ENCODE data around the gene SLBP. TPM values are rescaled to one million over a fixed set of nuclear protein-coding genes. Genes with fewer than 3 reads are reported as not detected.

SLBP gene
- total RNA-seq, 1 donor from 2014 or later, result 62.9 TPM

DNA sequence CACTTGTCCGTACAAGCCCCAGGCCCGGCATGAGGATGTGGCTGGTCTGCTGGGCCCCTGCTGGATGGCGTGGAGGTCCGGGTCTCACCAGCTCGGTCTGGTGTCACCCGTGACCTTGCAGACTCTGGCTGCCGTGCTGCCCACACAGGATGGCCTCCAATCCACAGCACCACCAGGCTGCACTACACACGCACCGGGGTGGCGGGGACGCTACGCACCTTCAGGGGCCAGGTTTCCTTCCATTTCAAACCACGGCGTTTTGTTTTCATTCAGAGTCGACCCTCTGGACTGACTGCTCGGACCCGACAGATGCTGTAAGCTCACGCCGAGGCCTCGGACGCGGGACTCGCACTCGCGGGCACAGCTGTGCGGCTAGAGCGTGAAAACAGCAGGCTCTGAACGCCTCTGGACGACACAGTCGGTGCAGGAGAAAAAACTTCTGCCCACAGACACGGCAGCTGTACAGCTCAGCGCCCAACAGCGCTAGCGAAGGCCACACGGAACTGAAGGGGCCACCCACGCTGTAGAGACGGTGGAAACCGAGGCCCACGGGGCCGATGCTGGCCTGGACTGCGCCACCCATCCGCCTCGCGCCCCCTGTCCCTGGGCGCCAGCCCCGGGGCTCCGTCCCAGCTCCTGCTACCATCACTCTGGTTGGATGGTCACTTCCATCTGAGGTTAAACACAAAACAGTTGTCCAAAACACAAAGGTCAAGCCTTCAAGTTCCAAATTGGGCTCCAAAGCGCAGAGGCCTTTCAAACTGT lies 68.0 kb downstream of the SLBP start:
- H3K27me3 ChIP-seq (ENCODE audit: control insufficient read depth, insufficient read depth, low read length), result no peaks in the 10 kb centered on the region
- FAIRE-seq (no peak), DNase-seq (ENCODE audit: low read depth) (no peak)
- TF ChIP-seq, protein P1, sequence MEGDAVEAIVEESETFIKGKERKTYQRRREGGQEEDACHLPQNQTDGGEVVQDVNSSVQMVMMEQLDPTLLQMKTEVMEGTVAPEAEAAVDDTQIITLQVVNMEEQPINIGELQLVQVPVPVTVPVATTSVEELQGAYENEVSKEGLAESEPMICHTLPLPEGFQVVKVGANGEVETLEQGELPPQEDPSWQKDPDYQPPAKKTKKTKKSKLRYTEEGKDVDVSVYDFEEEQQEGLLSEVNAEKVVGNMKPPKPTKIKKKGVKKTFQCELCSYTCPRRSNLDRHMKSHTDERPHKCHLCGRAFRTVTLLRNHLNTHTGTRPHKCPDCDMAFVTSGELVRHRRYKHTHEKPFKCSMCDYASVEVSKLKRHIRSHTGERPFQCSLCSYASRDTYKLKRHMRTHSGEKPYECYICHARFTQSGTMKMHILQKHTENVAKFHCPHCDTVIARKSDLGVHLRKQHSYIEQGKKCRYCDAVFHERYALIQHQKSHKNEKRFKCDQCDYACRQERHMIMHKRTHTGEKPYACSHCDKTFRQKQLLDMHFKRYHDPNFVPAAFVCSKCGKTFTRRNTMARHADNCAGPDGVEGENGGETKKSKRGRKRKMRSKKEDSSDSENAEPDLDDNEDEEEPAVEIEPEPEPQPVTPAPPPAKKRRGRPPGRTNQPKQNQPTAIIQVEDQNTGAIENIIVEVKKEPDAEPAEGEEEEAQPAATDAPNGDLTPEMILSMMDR (IDR thresholded peaks at IDR 0.05; ENCODE audit: insufficient read depth, low read length, severe bottlenecking), result no peak
- no peaks in the 10 kb centered on the region for H3K36me3 ChIP-seq (ENCODE audit: control insufficient read depth, insufficient read depth, low read length)
- H3K4me3 ChIP-seq (ENCODE audit: low read depth, low read length), result no peak overlapping the region

Other genes starting within 250 kb of the SLBP start
- 0.64 and 0.79 TPM in 2 replicates for gene FAM53A, start 28.0 kb downstream of the SLBP start, total RNA-seq
- gene TMEM129, start 9.0 kb upstream of the SLBP start, total RNA-seq, result 20.0 and 34.4 TPM in 2 replicates
- 1.2 and 3.4 TPM in 2 replicates for gene TACC3, start 9.2 kb upstream of the SLBP start, total RNA-seq
- 29.0 and 133 TPM in 2 replicates for gene FGFR3, start 81.0 kb upstream of the SLBP start, total RNA-seq
- gene LETM1, start 143.8 kb upstream of the SLBP start, total RNA-seq, result 109 and 176 TPM in 2 replicates
- 43.4 and 48.1 TPM in 2 replicates for gene NSD2, start 159.1 kb upstream of the SLBP start, total RNA-seq